Left ventricle myocardium inferior (tissue), 1 donor: ENCODE measurements around the gene KRT82. TPM values are rescaled to one million over a fixed set of nuclear protein-coding genes. Genes with fewer than 3 reads are reported as not detected.

ENCODE experiments used
- DNase-seq: peaks from one replicate; pipeline ENCODE4 v3.0.0-alpha.2; 2020
- H3K27ac ChIP-seq: fragments of 200-600 bp; replicated peaks from 2 replicates; pipeline ENCODE4 v1.8.0; 2021
- H3K27me3 ChIP-seq: fragments of 200-600 bp; 2 replicates; pipeline ENCODE4 v1.8.0; 2021; ENCODE audit warnings: low read depth
- H3K36me3 ChIP-seq: fragments of 200-600 bp; 2 replicates; pipeline ENCODE4 v1.8.0; 2021
- H3K4me1 ChIP-seq: fragments of 200-600 bp; 2 replicates; pipeline ENCODE4 v1.8.0; 2021
- H3K4me3 ChIP-seq: fragments of 200-600 bp; 2 replicates; pipeline ENCODE4 v1.8.0; 2021; ENCODE audit warnings: mild to moderate bottlenecking, moderate library complexity
- H3K9me3 ChIP-seq: fragments of 200-600 bp; replicated peaks from 2 replicates; pipeline ENCODE4 v1.8.0; 2021
- intact Hi-C: fragments of 100-400 bp; cut with micrococcal nuclease; formaldehyde crosslinking; loops from one replicate; pipeline ENCODE4 v1.11.0; 2022
- total RNA-seq: library from RNA; stranded (reverse); fragmentation: NEBNext Ultra II Directional; extraction: Animal tissue kit (Norgen Biotek cat#: 25700); gene quantifications from one replicate; pipeline ENCODE4 v1.2.1, GENCODE V29; 2021
- TF ChIP-seq, protein P1 (sequence below): fragments of 200-600 bp; IDR thresholded peaks from 2 replicates; pipeline ENCODE4 v1.8.0; 2021; ENCODE audit warnings: antibody characterized with exemption, mild to moderate bottlenecking, borderline replicate concordance
- donor health status: DM: no; HTN: yes; CAD: no; lungs with severe emphysema.

Gene KRT82
- total RNA-seq, 1 donor from 2014 or later = not detected

DNA sequence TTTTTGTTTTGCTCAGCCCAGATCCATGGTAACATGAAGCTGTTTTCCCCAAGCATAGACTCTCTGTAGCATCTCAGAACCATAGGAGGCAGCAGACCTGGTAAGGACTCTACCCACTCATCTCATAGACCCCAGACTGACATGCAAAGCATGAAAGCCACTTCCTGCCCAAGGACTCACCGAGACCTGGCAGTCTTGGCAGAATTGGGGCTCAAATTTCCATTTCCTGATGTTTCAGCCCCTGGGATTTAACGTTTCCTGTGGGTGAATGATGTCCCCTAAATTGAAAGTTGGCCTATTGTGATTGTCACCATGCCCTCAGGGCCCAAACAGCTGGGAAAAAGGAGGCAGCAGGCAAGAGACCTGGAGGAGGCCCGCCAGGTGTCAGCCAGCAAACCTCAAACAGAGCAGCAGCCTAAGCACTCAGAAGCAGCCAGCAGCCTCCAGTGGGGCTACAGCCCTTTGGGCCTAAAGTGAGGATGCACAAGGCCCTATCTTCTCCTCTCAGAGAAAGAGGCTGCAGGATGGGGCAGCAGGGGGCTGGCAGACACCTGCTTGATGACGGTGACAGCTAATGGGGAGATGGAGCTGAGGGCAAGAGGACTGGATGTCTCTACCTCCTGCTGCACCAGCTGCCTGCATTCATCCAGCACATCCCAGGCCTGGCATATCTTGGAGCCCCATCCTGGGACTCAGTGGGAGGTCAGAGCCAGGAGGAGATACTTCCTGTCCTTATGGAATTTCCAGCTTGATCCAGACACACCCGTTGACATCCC is 47.4 kb downstream of the KRT82 start:
- H3K36me3 ChIP-seq = no peaks in the 10 kb centered on the region
- H3K27me3 ChIP-seq = peaks cover 76% of the 10 kb centered on the region
- H3K4me1 ChIP-seq = no peaks in the 10 kb centered on the region
- no peak overlapping the region for H3K27ac ChIP-seq
- H3K9me3 ChIP-seq = no peaks in the 10 kb centered on the region
- intact Hi-C loops = no loop called here
- no peak for DNase-seq
- TF ChIP-seq, protein P1, sequence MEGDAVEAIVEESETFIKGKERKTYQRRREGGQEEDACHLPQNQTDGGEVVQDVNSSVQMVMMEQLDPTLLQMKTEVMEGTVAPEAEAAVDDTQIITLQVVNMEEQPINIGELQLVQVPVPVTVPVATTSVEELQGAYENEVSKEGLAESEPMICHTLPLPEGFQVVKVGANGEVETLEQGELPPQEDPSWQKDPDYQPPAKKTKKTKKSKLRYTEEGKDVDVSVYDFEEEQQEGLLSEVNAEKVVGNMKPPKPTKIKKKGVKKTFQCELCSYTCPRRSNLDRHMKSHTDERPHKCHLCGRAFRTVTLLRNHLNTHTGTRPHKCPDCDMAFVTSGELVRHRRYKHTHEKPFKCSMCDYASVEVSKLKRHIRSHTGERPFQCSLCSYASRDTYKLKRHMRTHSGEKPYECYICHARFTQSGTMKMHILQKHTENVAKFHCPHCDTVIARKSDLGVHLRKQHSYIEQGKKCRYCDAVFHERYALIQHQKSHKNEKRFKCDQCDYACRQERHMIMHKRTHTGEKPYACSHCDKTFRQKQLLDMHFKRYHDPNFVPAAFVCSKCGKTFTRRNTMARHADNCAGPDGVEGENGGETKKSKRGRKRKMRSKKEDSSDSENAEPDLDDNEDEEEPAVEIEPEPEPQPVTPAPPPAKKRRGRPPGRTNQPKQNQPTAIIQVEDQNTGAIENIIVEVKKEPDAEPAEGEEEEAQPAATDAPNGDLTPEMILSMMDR = no peak
- no peak overlapping the region for H3K4me3 ChIP-seq

DNA sequence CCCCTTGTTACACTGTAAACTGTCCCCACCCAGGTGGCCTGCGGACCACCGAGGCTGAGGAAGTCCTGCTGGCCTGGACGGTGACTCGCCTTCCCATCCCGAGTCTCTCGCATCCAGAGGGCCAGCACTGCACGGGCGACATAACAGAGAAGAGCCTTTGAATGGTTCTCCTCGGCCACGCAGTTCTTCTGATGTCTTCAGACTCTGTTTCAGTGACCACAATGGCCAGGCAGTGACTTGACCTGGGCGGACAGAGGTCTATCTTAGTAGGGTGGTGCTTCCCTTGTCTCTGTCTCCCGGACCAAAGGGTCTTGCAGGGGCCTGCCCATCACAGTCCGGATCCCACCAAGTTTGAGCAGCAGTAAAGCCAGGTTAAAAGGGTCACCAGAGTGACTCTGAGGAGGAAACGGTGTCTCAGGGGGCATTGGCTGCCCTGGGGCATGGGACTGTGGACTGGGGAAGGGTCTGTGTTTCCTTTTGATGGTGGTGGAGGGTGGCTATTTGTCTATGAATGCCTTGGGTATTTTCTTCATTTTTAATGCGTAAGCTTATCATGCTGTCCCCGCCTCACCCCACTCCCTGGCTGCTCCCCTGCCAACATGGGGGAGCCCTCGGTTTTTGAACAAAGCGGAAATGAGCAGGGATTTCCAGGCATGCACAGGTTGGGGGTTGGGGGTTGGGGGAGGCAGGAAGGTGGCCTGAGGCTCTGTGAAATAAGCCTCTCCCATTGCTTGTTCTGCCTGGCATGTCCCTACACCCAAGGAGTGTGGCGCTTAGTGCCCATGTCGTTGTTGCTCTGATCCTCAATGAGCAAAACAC is 49.2 kb downstream of the KRT82 start:
- no peak overlapping the region for H3K4me3 ChIP-seq
- H3K36me3 ChIP-seq = no peaks in the 10 kb centered on the region
- DNase-seq = no peak
- H3K4me1 ChIP-seq = peaks cover 1% of the 10 kb centered on the region
- TF ChIP-seq, protein P1 = no peak
- no peak overlapping the region for H3K27ac ChIP-seq
- no peaks in the 10 kb centered on the region for H3K9me3 ChIP-seq
- intact Hi-C loops = no loop called here
- peaks cover 69% of the 10 kb centered on the region for H3K27me3 ChIP-seq

DNA sequence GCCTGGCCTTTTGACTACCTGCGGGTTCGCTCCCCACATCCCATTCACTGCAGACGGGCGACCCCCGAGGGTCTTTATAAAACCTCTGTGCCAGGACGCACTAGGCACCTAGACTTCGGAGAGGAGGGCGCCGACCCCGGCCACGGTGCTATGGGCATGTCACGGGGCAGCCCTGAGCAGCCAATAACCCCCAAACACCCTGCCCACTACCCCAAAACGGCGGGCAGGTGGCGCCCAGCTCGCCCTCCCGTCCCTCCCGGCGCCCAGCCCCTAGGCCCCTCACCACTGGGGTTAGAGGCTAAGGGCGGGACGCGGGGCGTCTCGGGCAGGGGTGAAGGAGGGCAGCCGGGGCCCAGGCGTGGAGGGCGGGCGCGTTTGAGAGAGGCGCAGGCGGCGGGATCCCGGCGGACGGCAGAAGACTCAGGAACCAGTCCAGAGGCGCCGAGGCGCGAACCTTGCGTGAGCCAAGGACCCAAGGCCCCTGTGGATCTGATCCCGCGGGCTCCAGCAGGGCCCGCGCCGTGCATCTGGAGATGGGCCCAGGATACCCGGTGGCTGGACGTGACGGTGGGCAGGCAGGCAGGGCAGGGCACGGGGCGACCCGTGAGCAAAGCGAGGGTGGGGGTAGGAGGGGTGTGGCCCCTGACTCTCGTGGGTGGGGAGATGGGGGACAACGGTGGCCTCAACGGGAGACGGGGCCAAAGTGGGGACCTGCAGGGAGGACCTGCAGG is 49.9 kb downstream of the KRT82 start:
- Histone ChIP-seq H3K9me3 (no peaks in the 10 kb centered on the region), H3K4me3 (no peak overlapping the region), H3K4me1 (peaks cover 8% of the 10 kb centered on the region), H3K27me3 (peaks cover 71% of the 10 kb centered on the region), H3K36me3 (no peaks in the 10 kb centered on the region), H3K27ac (no peak overlapping the region)
- no peak for DNase-seq
- TF ChIP-seq, protein P1 = no peak
- intact Hi-C loops = no loop called here

DNA sequence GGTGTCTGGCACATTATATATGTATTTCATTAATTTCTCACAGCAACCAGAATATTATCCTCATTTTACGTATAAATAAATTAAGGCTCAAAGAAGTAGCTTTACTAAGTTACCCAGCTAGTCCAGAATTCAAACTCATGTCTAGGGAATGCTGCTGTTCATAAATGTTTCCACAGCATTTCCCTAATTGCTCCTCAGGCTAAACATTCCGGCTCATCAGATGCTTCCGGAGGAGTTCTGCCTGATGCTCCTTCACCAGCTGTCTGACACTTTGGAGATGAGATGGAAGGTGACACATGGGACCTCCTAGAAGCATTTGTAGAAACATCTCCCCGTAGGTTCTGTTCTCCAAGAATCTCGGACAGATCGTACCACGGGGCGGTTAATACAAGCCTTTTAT is 51.0 kb downstream of the KRT82 start:
- DNase-seq = no peak
- Histone ChIP-seq H3K4me1 (peaks cover 8% of the 10 kb centered on the region), H3K36me3 (no peaks in the 10 kb centered on the region), H3K9me3 (no peaks in the 10 kb centered on the region), H3K27ac (no peak overlapping the region), H3K27me3 (peaks cover 74% of the 10 kb centered on the region), H3K4me3 (no peak overlapping the region)
- TF ChIP-seq, protein P1 = no peak
- intact Hi-C loops = no loop called here

DNA sequence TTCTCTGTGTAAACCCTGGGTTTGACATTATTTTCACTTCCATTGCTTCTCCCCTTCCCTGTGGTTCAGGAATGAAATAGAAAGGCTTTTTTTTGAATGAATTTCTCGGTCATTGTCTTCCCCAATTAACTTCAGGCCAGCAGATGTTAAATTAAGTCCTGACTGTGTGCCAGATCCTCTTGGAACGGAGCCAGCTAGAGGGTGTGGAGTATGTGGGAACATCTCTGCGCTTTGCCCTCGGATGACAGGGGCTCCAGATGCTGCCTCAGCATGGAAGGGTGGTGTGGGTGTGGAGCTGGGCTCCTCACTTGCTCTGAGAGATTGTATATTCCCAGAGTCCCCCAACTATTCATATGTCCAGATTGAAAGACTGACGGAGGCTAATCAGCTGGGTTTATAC is 51.9 kb downstream of the KRT82 start:
- H3K27ac ChIP-seq = no peak overlapping the region
- intact Hi-C loops = no loop called here
- no peaks in the 10 kb centered on the region for H3K36me3 ChIP-seq
- DNase-seq = no peak
- TF ChIP-seq, protein P1 = no peak
- no peak overlapping the region for H3K4me3 ChIP-seq
- no peaks in the 10 kb centered on the region for H3K9me3 ChIP-seq
- peaks cover 78% of the 10 kb centered on the region for H3K27me3 ChIP-seq
- H3K4me1 ChIP-seq = peaks cover 8% of the 10 kb centered on the region
